Neural cell (in vitro differentiated cells): Measurements from ENCODE around the gene TPST2. TPM values are rescaled to one million over a fixed set of nuclear protein-coding genes. Genes with fewer than 3 reads are reported as not detected.

Experiments
- H2AFZ ChIP-seq: fragments of 200-600, 300-800 bp; sonication (generic), shearing (Covaris generic); 2 replicates; pipeline ENCODE4 v1.6.0; 2014; ENCODE audit warnings: low read depth, mild to moderate bottlenecking, antibody characterized with exemption, low read length, moderate library complexity
- H3F3A ChIP-seq: fragments of 200-600 bp; shearing (Covaris generic); 2 replicates; pipeline ENCODE4 v1.6.1; 2016; ENCODE audit warnings: mild to moderate bottlenecking, moderate library complexity, mixed read lengths, antibody characterized with exemption, low read length; ENCODE audit not compliant: insufficient read depth, poor library complexity, severe bottlenecking
- H3K27ac ChIP-seq: fragments of 200-600, 300-800 bp; sonication (generic), shearing (Covaris generic); 2 replicates; pipeline ENCODE4 v1.5.1; 2014; ENCODE audit warnings: mild to moderate bottlenecking, low read length, moderate library complexity
- H3K27me3 ChIP-seq: fragments of 300-800, 200-600 bp; sonication (generic), shearing (Covaris generic); 2 replicates; pipeline ENCODE4 v1.6.0; 2014; ENCODE audit warnings: mild to moderate bottlenecking, low read depth, low read length, moderate library complexity; ENCODE audit not compliant: insufficient read depth
- H3K36me3 ChIP-seq: fragments of 300-800, 200-600 bp; sonication (generic), shearing (Covaris generic); 2 replicates; pipeline ENCODE4 v1.5.1; 2014; ENCODE audit warnings: mild to moderate bottlenecking, antibody characterized with exemption, low read length, moderate library complexity; ENCODE audit not compliant: insufficient read depth
- H3K4me2 ChIP-seq: fragments of 300-800, 200-600 bp; sonication (generic), shearing (Covaris generic); 2 replicates; pipeline ENCODE4 v1.6.0; 2014; ENCODE audit warnings: mild to moderate bottlenecking, low read length
- H3K4me3 ChIP-seq: fragments of 300-800, 200-600 bp; sonication (generic), shearing (Covaris generic); 2 replicates; pipeline ENCODE4 v1.5.1; 2014; ENCODE audit warnings: mild to moderate bottlenecking, low read length, moderate library complexity
- H3K79me2 ChIP-seq: fragments of 200-600 bp; shearing (Covaris generic); replicated peaks from 2 replicates; pipeline ENCODE4 v1.6.0; 2014; ENCODE audit warnings: mild to moderate bottlenecking, low read length, moderate library complexity; ENCODE audit not compliant: insufficient read depth
- H3K9ac ChIP-seq: fragments of 300-800, 200-600 bp; sonication (generic), shearing (Covaris generic); 2 replicates; pipeline ENCODE4 v1.6.1; 2016; ENCODE audit warnings: mild to moderate bottlenecking, low read length, mixed read lengths
- H3K9me2 ChIP-seq: fragments of 200-600 bp; shearing (Covaris generic); 2 replicates; pipeline ENCODE4 v1.6.1; 2016; ENCODE audit warnings: mild to moderate bottlenecking, low read length, mixed read lengths; ENCODE audit not compliant: insufficient read depth
- H3K9me3 ChIP-seq: fragments of 200-600, 300-800 bp; sonication (generic), shearing (Covaris generic); 2 replicates; pipeline ENCODE4 v1.6.1; 2016; ENCODE audit warnings: mild to moderate bottlenecking, mixed run types, low read length, moderate library complexity, mixed read lengths
- H4K20me1 ChIP-seq: fragments of 200-600 bp; shearing (Covaris generic); 2 replicates; pipeline ENCODE4 v1.6.1; 2016; ENCODE audit warnings: mild to moderate bottlenecking, mixed run types; ENCODE audit not compliant: insufficient read depth
- EP300 ChIP-seq: fragments of 450-650 bp; conservative IDR thresholded peaks from 2 replicates; pipeline ENCODE4 v1.6.1; 2014; ENCODE audit warnings: antibody characterized with exemption, mild to moderate bottlenecking, moderate library complexity; ENCODE audit not compliant: poor library complexity, severe bottlenecking
- EZH2 ChIP-seq: fragments of 200-600, 300-800 bp; shearing (Covaris generic), sonication (generic); IDR thresholded peaks from 2 replicates; pipeline ENCODE4 v1.6.1; 2014; ENCODE audit warnings: antibody characterized with exemption, low read length, borderline replicate concordance, mild to moderate bottlenecking; ENCODE audit not compliant: insufficient read depth, poor library complexity, severe bottlenecking
- MXI1 ChIP-seq: fragments of 450-650 bp; conservative IDR thresholded peaks from 2 replicates; pipeline ENCODE4 v1.6.1; 2014; ENCODE audit warnings: antibody characterized with exemption, mild to moderate bottlenecking; ENCODE audit not compliant: poor library complexity, severe bottlenecking
- POLR2AphosphoS5 ChIP-seq: IDR thresholded peaks from 2 replicates; pipeline ENCODE4 v1.6.1; 2012
- RAD21 ChIP-seq: fragments of 450-650 bp; conservative IDR thresholded peaks from 2 replicates; pipeline ENCODE4 v1.6.1; 2014; ENCODE audit warnings: antibody characterized with exemption, mild to moderate bottlenecking, moderate library complexity
- SMC3 ChIP-seq: fragments of 450-650 bp; conservative IDR thresholded peaks from 2 replicates; pipeline ENCODE4 v1.6.1; 2014; ENCODE audit warnings: antibody characterized with exemption, mild to moderate bottlenecking, moderate library complexity; ENCODE audit not compliant: poor library complexity
- TAF1 ChIP-seq: IDR thresholded peaks from 2 replicates; pipeline ENCODE4 v1.6.1; 2012; ENCODE audit warnings: low read depth
- polyA plus RNA-seq: library from polyadenylated mRNA; depleted of rRNA; stranded (reverse); fragments of >200 nt; gene quantifications from 2 replicates; pipeline ENCODE4 v1.2.3, GENCODE V29; 2014
- TF ChIP-seq, protein P1 (sequence below): IDR thresholded peaks from 2 replicates; pipeline ENCODE4 v1.6.1; 2012; ENCODE audit warnings: borderline replicate concordance
- TF ChIP-seq, protein P2 (sequence below): fragments of 450-650 bp; IDR thresholded peaks from 2 replicates; pipeline ENCODE4 v1.5.1; 2014; ENCODE audit warnings: antibody characterized with exemption, mild to moderate bottlenecking, moderate library complexity; ENCODE audit not compliant: poor library complexity, severe bottlenecking

The TPST2 gene
- polyA plus RNA-seq, 1 donor from 2014 or later, result 16.6 TPM

DNA sequence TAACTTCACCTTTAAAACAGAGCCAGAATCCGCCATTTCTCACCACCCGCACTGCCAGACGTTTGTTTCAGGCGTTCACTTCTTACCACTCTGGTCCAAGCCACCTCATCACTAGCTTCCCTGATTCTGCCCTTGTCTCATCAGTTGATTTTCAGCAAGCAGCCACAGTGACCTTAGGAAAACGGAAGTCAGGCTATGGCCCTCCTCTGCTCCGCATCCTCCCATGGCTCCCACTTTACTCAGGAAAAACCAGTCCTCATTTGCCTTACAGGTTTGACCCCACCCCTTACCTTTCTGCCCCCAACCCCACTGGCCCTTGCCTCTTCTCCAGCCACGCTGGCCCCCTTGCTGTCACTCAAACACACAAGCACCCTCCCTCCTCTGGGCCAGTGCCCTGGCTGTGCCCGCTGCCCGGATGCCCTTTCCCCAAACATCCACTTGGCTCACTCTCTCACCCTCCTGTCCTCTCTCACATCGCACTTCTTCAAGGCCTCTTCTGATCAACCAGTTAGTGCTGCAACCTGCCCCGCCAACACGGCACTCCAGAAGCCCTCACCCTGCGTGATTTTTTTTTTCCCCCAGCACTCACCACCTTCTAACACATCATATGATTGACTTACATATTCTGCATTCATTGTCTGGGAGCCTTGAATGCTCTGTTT lies 18.9 kb downstream of the TPST2 start:
- Histone ChIP-seq H3K9me3 (no peaks in the 10 kb centered on the region), H3K79me2 (no peaks in the 10 kb centered on the region), H3F3A (no peaks in the 10 kb centered on the region), H3K4me2 (no peak overlapping the region), H4K20me1 (no peaks in the 10 kb centered on the region), H3K4me3 (no peak overlapping the region), H3K36me3 (no peaks in the 10 kb centered on the region), H3K9me2 (no peaks in the 10 kb centered on the region), H2AFZ (no peak overlapping the region), H3K27ac (no peak overlapping the region), H3K9ac (no peak overlapping the region), H3K27me3 (no peaks in the 10 kb centered on the region)
- TF ChIP-seq MXI1, result no peak
- no peak for TF ChIP-seq TAF1
- TF ChIP-seq, protein P1, sequence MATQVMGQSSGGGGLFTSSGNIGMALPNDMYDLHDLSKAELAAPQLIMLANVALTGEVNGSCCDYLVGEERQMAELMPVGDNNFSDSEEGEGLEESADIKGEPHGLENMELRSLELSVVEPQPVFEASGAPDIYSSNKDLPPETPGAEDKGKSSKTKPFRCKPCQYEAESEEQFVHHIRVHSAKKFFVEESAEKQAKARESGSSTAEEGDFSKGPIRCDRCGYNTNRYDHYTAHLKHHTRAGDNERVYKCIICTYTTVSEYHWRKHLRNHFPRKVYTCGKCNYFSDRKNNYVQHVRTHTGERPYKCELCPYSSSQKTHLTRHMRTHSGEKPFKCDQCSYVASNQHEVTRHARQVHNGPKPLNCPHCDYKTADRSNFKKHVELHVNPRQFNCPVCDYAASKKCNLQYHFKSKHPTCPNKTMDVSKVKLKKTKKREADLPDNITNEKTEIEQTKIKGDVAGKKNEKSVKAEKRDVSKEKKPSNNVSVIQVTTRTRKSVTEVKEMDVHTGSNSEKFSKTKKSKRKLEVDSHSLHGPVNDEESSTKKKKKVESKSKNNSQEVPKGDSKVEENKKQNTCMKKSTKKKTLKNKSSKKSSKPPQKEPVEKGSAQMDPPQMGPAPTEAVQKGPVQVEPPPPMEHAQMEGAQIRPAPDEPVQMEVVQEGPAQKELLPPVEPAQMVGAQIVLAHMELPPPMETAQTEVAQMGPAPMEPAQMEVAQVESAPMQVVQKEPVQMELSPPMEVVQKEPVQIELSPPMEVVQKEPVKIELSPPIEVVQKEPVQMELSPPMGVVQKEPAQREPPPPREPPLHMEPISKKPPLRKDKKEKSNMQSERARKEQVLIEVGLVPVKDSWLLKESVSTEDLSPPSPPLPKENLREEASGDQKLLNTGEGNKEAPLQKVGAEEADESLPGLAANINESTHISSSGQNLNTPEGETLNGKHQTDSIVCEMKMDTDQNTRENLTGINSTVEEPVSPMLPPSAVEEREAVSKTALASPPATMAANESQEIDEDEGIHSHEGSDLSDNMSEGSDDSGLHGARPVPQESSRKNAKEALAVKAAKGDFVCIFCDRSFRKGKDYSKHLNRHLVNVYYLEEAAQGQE, result no peak
- no peak for TF ChIP-seq EP300
- TF ChIP-seq POLR2AphosphoS5, result no peak
- TF ChIP-seq RAD21, result no peak
- no peak for TF ChIP-seq EZH2
- TF ChIP-seq SMC3, result no peak
- TF ChIP-seq, protein P2, sequence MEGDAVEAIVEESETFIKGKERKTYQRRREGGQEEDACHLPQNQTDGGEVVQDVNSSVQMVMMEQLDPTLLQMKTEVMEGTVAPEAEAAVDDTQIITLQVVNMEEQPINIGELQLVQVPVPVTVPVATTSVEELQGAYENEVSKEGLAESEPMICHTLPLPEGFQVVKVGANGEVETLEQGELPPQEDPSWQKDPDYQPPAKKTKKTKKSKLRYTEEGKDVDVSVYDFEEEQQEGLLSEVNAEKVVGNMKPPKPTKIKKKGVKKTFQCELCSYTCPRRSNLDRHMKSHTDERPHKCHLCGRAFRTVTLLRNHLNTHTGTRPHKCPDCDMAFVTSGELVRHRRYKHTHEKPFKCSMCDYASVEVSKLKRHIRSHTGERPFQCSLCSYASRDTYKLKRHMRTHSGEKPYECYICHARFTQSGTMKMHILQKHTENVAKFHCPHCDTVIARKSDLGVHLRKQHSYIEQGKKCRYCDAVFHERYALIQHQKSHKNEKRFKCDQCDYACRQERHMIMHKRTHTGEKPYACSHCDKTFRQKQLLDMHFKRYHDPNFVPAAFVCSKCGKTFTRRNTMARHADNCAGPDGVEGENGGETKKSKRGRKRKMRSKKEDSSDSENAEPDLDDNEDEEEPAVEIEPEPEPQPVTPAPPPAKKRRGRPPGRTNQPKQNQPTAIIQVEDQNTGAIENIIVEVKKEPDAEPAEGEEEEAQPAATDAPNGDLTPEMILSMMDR, result no peak

DNA sequence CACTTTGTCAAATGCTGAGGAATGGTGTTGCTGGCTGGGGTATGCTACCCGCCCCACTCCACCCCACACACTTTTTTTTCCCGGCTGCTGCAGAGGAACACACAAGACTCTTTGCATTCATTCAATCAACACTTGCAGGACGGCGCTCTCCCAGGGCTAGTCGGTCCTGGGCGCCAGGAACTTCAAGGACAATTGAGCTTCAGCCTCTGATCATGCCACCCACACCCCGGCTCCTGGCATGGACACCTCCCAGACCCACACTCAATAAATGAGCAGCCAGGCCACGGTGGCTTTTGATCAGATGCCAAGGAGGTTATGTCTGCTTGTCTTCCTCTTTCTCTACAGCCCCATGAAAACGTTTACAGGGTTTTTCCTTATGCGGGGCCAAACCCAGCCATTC lies 19.8 kb downstream of the TPST2 start:
- Histone ChIP-seq H3K79me2 (no peaks in the 10 kb centered on the region), H2AFZ (no peak overlapping the region), H3K9me2 (no peaks in the 10 kb centered on the region), H3K4me3 (no peak overlapping the region), H3K4me2 (no peak overlapping the region), H4K20me1 (no peaks in the 10 kb centered on the region), H3K27ac (no peak overlapping the region), H3K36me3 (no peaks in the 10 kb centered on the region), H3K9me3 (no peaks in the 10 kb centered on the region), H3K9ac (no peak overlapping the region), H3F3A (no peaks in the 10 kb centered on the region), H3K27me3 (no peaks in the 10 kb centered on the region)
- TF ChIP-seq EZH2, result no peak
- TF ChIP-seq SMC3, result no peak
- TF ChIP-seq EP300, result no peak
- TF ChIP-seq POLR2AphosphoS5, result no peak
- TF ChIP-seq, protein P2, result no peak
- TF ChIP-seq, protein P1, result no peak
- no peak for TF ChIP-seq TAF1
- no peak for TF ChIP-seq RAD21
- no peak for TF ChIP-seq MXI1
